ENCODE measurements around the gene VPS13D. TPM values are rescaled to one million over a fixed set of nuclear protein-coding genes. Genes with fewer than 3 reads are reported as not detected.

Gene VPS13D
- total and polyA plus RNA-seq, 4 donors = 10.2 to 68.3 (median 12.6) TPM

- Histone ChIP-seq H3K4me3 (ENCODE audit: low read depth in 1 of 3, low read length in 3 of 3) (peak overlapping the region; percentile 3 to 42 (median 12)), H3K9me3 (ENCODE audit: control insufficient read depth in 4 of 4, low read length in 3 of 4) (no peaks in the 10 kb centered on the region), H3K4me1 (ENCODE audit: control insufficient read depth in 4 of 4, insufficient read depth in 4 of 4, low read length in 3 of 4) (peaks cover 10 to 45% (median 29%) of the 10 kb centered on the region in 4 donors), H3K27ac (ENCODE audit: low read depth in 1 of 2, low read length in 2 of 2) (peak overlapping the region; percentile 76 to 93), H3K27me3 (ENCODE audit: control insufficient read depth in 4 of 4, insufficient read depth in 4 of 4, low read length in 3 of 4) (no peaks in the 10 kb centered on the region), H3K9ac (ENCODE audit: low read depth in 1 of 2, low read length in 2 of 2) (peak overlapping the region in 1 of 2 donors; percentile 54), H3K36me3 (ENCODE audit: control insufficient read depth in 4 of 4, insufficient read depth in 3 of 4, low read depth in 1 of 4, low read length in 3 of 4) (no peaks in the 10 kb centered on the region)
- peak; percentile 79 for DNase-seq (ENCODE audit: low spot score)
- TF ChIP-seq HNF4G (IDR thresholded peaks at IDR 0.05) (peak; percentile 90), YY1 (IDR thresholded peaks at IDR 0.05) (no peak), REST (IDR thresholded peaks at IDR 0.05) (peak; percentile 20), FOXA2 (IDR thresholded peaks at IDR 0.05) (no peak), SP1 (IDR thresholded peaks at IDR 0.05) (peak; percentile 78), GABPA (IDR thresholded peaks at IDR 0.05 in 1 of 2, conservative IDR thresholded peaks at IDR 0.05 in 1 of 2) (no peak), MAX (IDR thresholded peaks at IDR 0.05) (peak; percentile 42), ZBTB33 (IDR thresholded peaks at IDR 0.05) (peak; percentile 21), RAD21 (IDR thresholded peaks at IDR 0.05) (peak in 1 of 2 donors; percentile 15), ATF3 (IDR thresholded peaks at IDR 0.05) (peak; percentile 79), HNF4A (conservative IDR thresholded peaks at IDR 0.05) (peak; percentile 83 to 93), RXRA (IDR thresholded peaks at IDR 0.05) (peak; percentile 81 to 86), FOXA1 (IDR thresholded peaks at IDR 0.05) (no peak), EGR1 (IDR thresholded peaks at IDR 0.05; ENCODE audit: low read depth in 2 of 2) (no peak), TAF1 (conservative IDR thresholded peaks at IDR 0.05) (no peak), JUND (IDR thresholded peaks at IDR 0.05) (peak; percentile 76 to 92)
- WGBS = 33% methylated on average over 24 of the region's 24 CpGs
These were observed 298.4 kb downstream of the VPS13D start for GRCh38 chr1:12528021-12528852.

GRCh38 chr1:12529640-12530174 lies 299.9 kb downstream of the VPS13D start:
- H3K9me3 ChIP-seq (ENCODE audit: control insufficient read depth in 4 of 4, low read length in 3 of 4) = no peaks in the 10 kb centered on the region
- H3K4me1 ChIP-seq (ENCODE audit: control insufficient read depth in 4 of 4, insufficient read depth in 4 of 4, low read length in 3 of 4) = peaks cover 10 to 42% (median 27%) of the 10 kb centered on the region in 4 donors
- no peak overlapping the region for H3K9ac ChIP-seq (ENCODE audit: low read depth in 1 of 2, low read length in 2 of 2)
- no peaks in the 10 kb centered on the region for H3K36me3 ChIP-seq (ENCODE audit: control insufficient read depth in 4 of 4, insufficient read depth in 3 of 4, low read depth in 1 of 4, low read length in 3 of 4)
- peak in 1 of 2 donors; percentile 4 for TF ChIP-seq HNF4A (conservative IDR thresholded peaks at IDR 0.05)
- TF ChIP-seq TAF1 (conservative IDR thresholded peaks at IDR 0.05) = no peak
- no peak for TF ChIP-seq REST (IDR thresholded peaks at IDR 0.05)
- no peak for TF ChIP-seq YY1 (IDR thresholded peaks at IDR 0.05)
- TF ChIP-seq NR2F2 (IDR thresholded peaks at IDR 0.05) = no peak
- TF ChIP-seq ATF3 (IDR thresholded peaks at IDR 0.05) = no peak
- peak overlapping the region; percentile 65 to 76 for H3K27ac ChIP-seq (ENCODE audit: low read depth in 1 of 2, low read length in 2 of 2)
- WGBS = 89% methylated on average over 3 of the region's 3 CpGs
- H3K27me3 ChIP-seq (ENCODE audit: control insufficient read depth in 4 of 4, insufficient read depth in 4 of 4, low read length in 3 of 4) = no peaks in the 10 kb centered on the region
- DNase-seq (ENCODE audit: low spot score) = no peak
- H3K4me3 ChIP-seq (ENCODE audit: low read depth in 1 of 3, low read length in 3 of 3) = no peak overlapping the region

Measured in liver (tissue), 9 donors.